ENCODE data around the gene NT5DC4.

NT5DC4 gene

GRCh38 chr2:112787294-112787693, 66.5 kb downstream of the NT5DC4 start:
- no peak for DNase-seq (ENCODE audit: low read depth)

- no peak for DNase-seq (ENCODE audit: low read depth)
These were observed 67.0 kb downstream of the NT5DC4 start for GRCh38 chr2:112787729-112788393.

- DNase-seq (ENCODE audit: low read depth): no peak
These were observed 67.8 kb downstream of the NT5DC4 start for GRCh38 chr2:112788653-112789052.

Data from activated gamma-delta T cell treated with anti-CD3 and anti-CD28 coated beads, Interleukin-2, amount 50 U/mL, for 16 hours (primary cell).